ENCODE results near the gene MTMR3.

MTMR3 gene

DNA sequence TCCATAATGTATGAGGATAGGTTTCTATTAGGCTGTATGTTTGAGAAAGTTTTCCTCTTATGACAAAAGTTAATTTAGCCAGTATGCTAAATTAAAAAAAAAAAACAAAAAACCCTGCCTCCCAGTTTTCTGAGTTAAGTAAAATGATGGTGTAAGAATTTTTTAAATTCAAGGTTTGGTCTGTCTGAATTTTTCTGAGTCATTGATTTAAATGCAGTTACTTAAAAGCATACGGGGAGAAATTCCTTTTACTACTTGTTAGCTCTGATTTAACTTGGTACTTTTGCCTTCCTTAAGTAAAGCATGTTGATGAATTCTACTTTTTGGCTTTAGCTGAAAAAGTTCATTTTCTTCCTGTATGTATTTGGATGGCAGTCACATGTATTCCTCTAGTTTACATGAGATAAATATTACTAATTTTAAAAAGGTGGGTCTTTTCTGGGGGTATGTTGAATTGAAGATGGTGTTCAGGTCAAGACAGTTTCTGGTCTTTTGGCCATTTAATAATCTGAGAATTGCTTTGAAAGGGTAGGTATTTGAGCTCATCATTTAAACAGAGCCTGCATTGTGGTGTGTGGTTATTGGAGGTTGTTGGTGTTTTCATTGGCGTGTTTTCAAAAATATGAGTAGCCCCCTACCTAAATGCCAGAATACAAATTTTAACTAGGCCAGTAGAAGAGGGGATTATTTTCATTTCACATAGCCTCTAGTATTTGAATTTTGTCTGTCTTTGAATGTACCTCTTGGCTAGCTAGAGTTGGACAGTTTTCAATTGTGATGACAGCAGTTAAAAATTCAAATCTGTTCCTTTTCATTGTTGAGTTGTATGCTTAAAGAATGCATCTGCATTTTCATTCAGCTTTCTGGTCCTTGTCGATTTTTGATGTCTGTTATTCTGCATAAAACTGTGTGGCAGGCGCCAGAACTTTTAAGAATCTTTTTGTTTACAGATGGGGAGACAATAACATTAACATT, 64.7 kb downstream of the MTMR3 start:
- peak overlapping the region; percentile 2 for H3K9ac ChIP-seq (ENCODE audit: low read length)
- H4K91ac ChIP-seq (ENCODE audit: low read length): no peak overlapping the region
- no peak overlapping the region for H4K8ac ChIP-seq (ENCODE audit: low read length)
- no peaks in the 10 kb centered on the region for H3K27me3 ChIP-seq (ENCODE audit: control insufficient read depth in 1 of 2, insufficient read depth in 1 of 2, low read length in 2 of 2)
- H3K79me1 ChIP-seq (replicated peaks; ENCODE audit: low read length, poor library complexity, severe bottlenecking): peaks cover 10% of the 10 kb centered on the region
- no peak overlapping the region for H2BK5ac ChIP-seq (ENCODE audit: low read depth, low read length, poor library complexity, severe bottlenecking)
- no peak overlapping the region for H2BK120ac ChIP-seq (ENCODE audit: low read depth, low read length)
- no peak overlapping the region for H2AK5ac ChIP-seq (ENCODE audit: low read length, severe bottlenecking)
- H3K27ac ChIP-seq (ENCODE audit: low read length, poor library complexity, severe bottlenecking): no peak overlapping the region
- H3K14ac ChIP-seq (ENCODE audit: low read length in 2 of 2): no peak overlapping the region
- no peaks in the 10 kb centered on the region for H3K9me3 ChIP-seq (ENCODE audit: control insufficient read depth, low read length)
- H3K4ac ChIP-seq (ENCODE audit: low read depth in 1 of 2, low read length in 2 of 2): no peak overlapping the region
- 89% methylated on average over 1 of the region's 4 CpGs for WGBS
- no peaks in the 10 kb centered on the region for H3K36me3 ChIP-seq (ENCODE audit: control insufficient read depth in 1 of 2, insufficient read depth in 2 of 2, low read depth in 1 of 2, low read length in 2 of 2)
- H2BK12ac ChIP-seq (ENCODE audit: low read length in 2 of 2): no peak overlapping the region
- H2AFZ ChIP-seq (ENCODE audit: low read depth, low read length): no peak overlapping the region
- H2BK15ac ChIP-seq (ENCODE audit: low read depth, poor library complexity, severe bottlenecking): no peak overlapping the region
- H3K18ac ChIP-seq (ENCODE audit: low read depth in 1 of 2, low read length in 2 of 2): no peak overlapping the region
- DNase-seq: no peak
- no peak overlapping the region for H3K4me3 ChIP-seq (ENCODE audit: insufficient read depth in 1 of 2, low read depth in 1 of 2, low read length in 2 of 2)
- H3K4me1 ChIP-seq (ENCODE audit: control insufficient read depth, insufficient read depth, low read depth, low read length): peaks cover 1% of the 10 kb centered on the region
- H3K23ac ChIP-seq (ENCODE audit: low read length in 2 of 2): no peak overlapping the region
- H3K4me2 ChIP-seq (ENCODE audit: low read length, poor library complexity, severe bottlenecking): no peak overlapping the region

DNA sequence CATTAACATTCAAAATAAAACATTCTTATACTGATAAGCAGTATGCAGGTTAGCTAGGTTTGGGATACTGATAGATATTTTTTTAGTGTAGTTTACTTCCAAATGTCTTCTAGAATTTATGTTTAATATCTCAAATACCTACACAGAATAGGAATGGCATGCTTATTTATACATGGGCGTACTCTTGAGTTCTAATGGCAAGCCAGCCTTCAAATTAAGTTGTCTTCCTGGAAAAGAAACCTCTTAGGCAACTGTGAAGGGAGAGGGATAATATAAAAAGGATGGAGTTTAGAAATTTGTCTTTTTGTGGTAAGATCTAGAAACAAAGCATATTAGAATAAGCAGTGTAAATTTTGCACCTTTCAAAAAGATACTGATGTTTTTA, 65.4 kb downstream of the MTMR3 start:
- H3K23ac ChIP-seq (ENCODE audit: low read length in 2 of 2): no peak overlapping the region
- no peak overlapping the region for H2AFZ ChIP-seq (ENCODE audit: low read depth, low read length)
- no peak overlapping the region for H2BK12ac ChIP-seq (ENCODE audit: low read length in 2 of 2)
- H3K79me1 ChIP-seq (replicated peaks; ENCODE audit: low read length, poor library complexity, severe bottlenecking): peaks cover 11% of the 10 kb centered on the region
- H3K27ac ChIP-seq (ENCODE audit: low read length, poor library complexity, severe bottlenecking): no peak overlapping the region
- no peak overlapping the region for H2BK120ac ChIP-seq (ENCODE audit: low read depth, low read length)
- H3K4ac ChIP-seq (ENCODE audit: low read depth in 1 of 2, low read length in 2 of 2): no peak overlapping the region
- H3K4me1 ChIP-seq (ENCODE audit: control insufficient read depth, insufficient read depth, low read depth, low read length): peaks cover 1% of the 10 kb centered on the region
- no peak overlapping the region for H4K8ac ChIP-seq (ENCODE audit: low read length)
- no peak overlapping the region for H3K14ac ChIP-seq (ENCODE audit: low read length in 2 of 2)
- no peaks in the 10 kb centered on the region for H3K9me3 ChIP-seq (ENCODE audit: control insufficient read depth, low read length)
- no peak overlapping the region for H4K91ac ChIP-seq (ENCODE audit: low read length)
- H3K4me3 ChIP-seq (ENCODE audit: insufficient read depth in 1 of 2, low read depth in 1 of 2, low read length in 2 of 2): no peak overlapping the region
- H3K18ac ChIP-seq (ENCODE audit: low read depth in 1 of 2, low read length in 2 of 2): no peak overlapping the region
- H3K36me3 ChIP-seq (ENCODE audit: control insufficient read depth in 1 of 2, insufficient read depth in 2 of 2, low read depth in 1 of 2, low read length in 2 of 2): no peaks in the 10 kb centered on the region
- no peak overlapping the region for H3K9ac ChIP-seq (ENCODE audit: low read length)
- no peak overlapping the region for H3K4me2 ChIP-seq (ENCODE audit: low read length, poor library complexity, severe bottlenecking)
- DNase-seq: no peak
- WGBS: 84% methylated on average over 1 of the region's 1 CpG
- no peaks in the 10 kb centered on the region for H3K27me3 ChIP-seq (ENCODE audit: control insufficient read depth in 1 of 2, insufficient read depth in 1 of 2, low read length in 2 of 2)
- no peak overlapping the region for H2AK5ac ChIP-seq (ENCODE audit: low read length, severe bottlenecking)
- no peak overlapping the region for H2BK5ac ChIP-seq (ENCODE audit: low read depth, low read length, poor library complexity, severe bottlenecking)
- H2BK15ac ChIP-seq (ENCODE audit: low read depth, poor library complexity, severe bottlenecking): no peak overlapping the region

DNA sequence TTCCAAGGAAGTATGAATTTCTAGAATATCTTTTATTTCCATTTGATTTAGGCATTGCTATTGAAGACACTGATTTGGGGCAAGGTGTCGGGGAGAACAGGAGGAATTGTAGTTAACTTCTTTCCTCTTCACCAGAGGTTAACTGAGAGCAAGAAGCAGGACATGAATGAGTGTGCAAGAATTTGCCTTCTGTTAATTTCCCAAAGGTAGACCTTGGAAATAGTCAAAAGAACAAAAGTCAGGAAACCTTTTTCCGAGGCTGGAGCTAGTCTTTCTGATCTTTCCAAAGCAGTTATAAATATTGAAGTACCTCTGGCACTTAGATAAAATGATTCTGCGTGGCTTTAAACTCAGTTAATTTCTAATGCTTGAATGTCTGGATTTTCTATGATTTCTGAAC, 66.9 kb downstream of the MTMR3 start:
- Histone ChIP-seq H3K9ac (ENCODE audit: low read length) (no peak overlapping the region), H3K79me1 (replicated peaks; ENCODE audit: low read length, poor library complexity, severe bottlenecking) (peaks cover 12% of the 10 kb centered on the region), H2BK5ac (ENCODE audit: low read depth, low read length, poor library complexity, severe bottlenecking) (no peak overlapping the region), H3K4me3 (ENCODE audit: insufficient read depth in 1 of 2, low read depth in 1 of 2, low read length in 2 of 2) (no peak overlapping the region), H2BK120ac (ENCODE audit: low read depth, low read length) (no peak overlapping the region), H3K9me3 (ENCODE audit: control insufficient read depth, low read length) (no peaks in the 10 kb centered on the region), H3K4me1 (ENCODE audit: control insufficient read depth, insufficient read depth, low read depth, low read length) (peaks cover 1% of the 10 kb centered on the region), H3K4ac (ENCODE audit: low read depth in 1 of 2, low read length in 2 of 2) (no peak overlapping the region), H3K27ac (ENCODE audit: low read length, poor library complexity, severe bottlenecking) (no peak overlapping the region), H3K27me3 (ENCODE audit: control insufficient read depth in 1 of 2, insufficient read depth in 1 of 2, low read length in 2 of 2) (no peaks in the 10 kb centered on the region), H2AFZ (ENCODE audit: low read depth, low read length) (no peak overlapping the region), H3K4me2 (ENCODE audit: low read length, poor library complexity, severe bottlenecking) (no peak overlapping the region), H4K91ac (ENCODE audit: low read length) (no peak overlapping the region), H3K14ac (ENCODE audit: low read length in 2 of 2) (no peak overlapping the region), H4K8ac (ENCODE audit: low read length) (no peak overlapping the region), H3K36me3 (ENCODE audit: control insufficient read depth in 1 of 2, insufficient read depth in 2 of 2, low read depth in 1 of 2, low read length in 2 of 2) (no peaks in the 10 kb centered on the region), H3K18ac (ENCODE audit: low read depth in 1 of 2, low read length in 2 of 2) (no peak overlapping the region), H3K23ac (ENCODE audit: low read length in 2 of 2) (no peak overlapping the region), H2AK5ac (ENCODE audit: low read length, severe bottlenecking) (no peak overlapping the region), H2BK12ac (ENCODE audit: low read length in 2 of 2) (no peak overlapping the region), H2BK15ac (ENCODE audit: low read depth, poor library complexity, severe bottlenecking) (no peak overlapping the region)
- WGBS: 96% methylated on average over 3 of the region's 3 CpGs
- no peak for DNase-seq

DNA sequence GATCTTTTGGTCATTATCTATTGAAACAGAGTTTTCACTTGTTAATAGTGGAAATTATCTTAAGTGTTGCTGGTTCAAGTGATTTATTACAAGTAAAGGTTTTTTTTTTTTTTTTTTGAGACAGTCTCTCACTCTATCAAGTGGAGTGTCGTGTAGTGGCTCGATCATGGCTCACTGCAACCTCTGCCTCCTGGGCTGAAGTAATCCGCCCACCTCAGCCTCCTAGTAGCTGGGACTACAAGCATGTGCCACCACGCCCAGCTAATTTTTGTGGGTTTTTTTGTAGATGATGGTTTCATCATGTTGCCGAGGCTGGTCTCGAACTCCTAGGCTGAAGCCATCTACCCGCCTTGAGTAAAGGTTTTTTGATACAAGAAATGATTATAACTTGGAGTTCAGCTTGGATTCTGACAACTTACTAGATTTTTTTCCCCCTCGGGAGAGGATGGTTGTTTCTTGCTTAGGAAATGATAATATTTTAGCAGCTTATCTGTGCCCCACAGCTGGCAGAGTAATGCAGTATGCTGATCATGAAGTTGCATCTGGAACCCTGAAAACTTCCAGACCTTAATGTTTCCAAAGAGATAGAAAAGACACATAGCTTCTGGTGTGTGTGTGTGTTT, 68.9 kb downstream of the MTMR3 start:
- Histone ChIP-seq H3K27me3 (ENCODE audit: control insufficient read depth in 1 of 2, insufficient read depth in 1 of 2, low read length in 2 of 2) (no peaks in the 10 kb centered on the region), H3K9me3 (ENCODE audit: control insufficient read depth, low read length) (no peaks in the 10 kb centered on the region), H3K14ac (ENCODE audit: low read length in 2 of 2) (no peak overlapping the region), H3K18ac (ENCODE audit: low read depth in 1 of 2, low read length in 2 of 2) (no peak overlapping the region), H3K4me1 (ENCODE audit: control insufficient read depth, insufficient read depth, low read depth, low read length) (peaks cover 1% of the 10 kb centered on the region), H2AFZ (ENCODE audit: low read depth, low read length) (no peak overlapping the region), H3K27ac (ENCODE audit: low read length, poor library complexity, severe bottlenecking) (no peak overlapping the region), H2BK15ac (ENCODE audit: low read depth, poor library complexity, severe bottlenecking) (no peak overlapping the region), H4K8ac (ENCODE audit: low read length) (no peak overlapping the region), H3K79me1 (replicated peaks; ENCODE audit: low read length, poor library complexity, severe bottlenecking) (peaks cover 16% of the 10 kb centered on the region), H2BK12ac (ENCODE audit: low read length in 2 of 2) (no peak overlapping the region), H2AK5ac (ENCODE audit: low read length, severe bottlenecking) (no peak overlapping the region), H2BK5ac (ENCODE audit: low read depth, low read length, poor library complexity, severe bottlenecking) (no peak overlapping the region), H3K36me3 (ENCODE audit: control insufficient read depth in 1 of 2, insufficient read depth in 2 of 2, low read depth in 1 of 2, low read length in 2 of 2) (no peaks in the 10 kb centered on the region), H3K23ac (ENCODE audit: low read length in 2 of 2) (no peak overlapping the region), H3K9ac (ENCODE audit: low read length) (no peak overlapping the region), H3K4me3 (ENCODE audit: insufficient read depth in 1 of 2, low read depth in 1 of 2, low read length in 2 of 2) (no peak overlapping the region), H2BK120ac (ENCODE audit: low read depth, low read length) (no peak overlapping the region), H4K91ac (ENCODE audit: low read length) (no peak overlapping the region), H3K4ac (ENCODE audit: low read depth in 1 of 2, low read length in 2 of 2) (no peak overlapping the region), H3K4me2 (ENCODE audit: low read length, poor library complexity, severe bottlenecking) (no peak overlapping the region)
- WGBS: 95% methylated on average over 8 of the region's 8 CpGs
- no peak for DNase-seq

Data from mesenchymal stem cell (in vitro differentiated cells and primary cell).